SK-N-SH (cell line): Measurements from ENCODE around the gene CD93.
A peak's percentile ranks its signal among the peaks of the same experiment; 100 is the strongest.

ENCODE experiments used
- CTCF ChIP-seq: fragments of 200-600 bp; sonication (generic); IDR thresholded peaks from 2 replicates; pipeline ENCODE4 v1.6.1; 2017; ENCODE audit warnings: antibody characterized with exemption, mild to moderate bottlenecking, moderate library complexity
- EZH2phosphoT487 ChIP-seq: fragments of 200-600 bp; sonication (generic); IDR thresholded peaks from 2 replicates; pipeline ENCODE4 v1.6.1; 2017; ENCODE audit warnings: low read depth, mixed run types, mild to moderate bottlenecking, antibody characterized with exemption, moderate library complexity, borderline replicate concordance
- GATA2 ChIP-seq: sonication (generic); formaldehyde crosslinking; IDR thresholded peaks from 2 replicates; pipeline ENCODE4 v1.5.0; 2020; ENCODE audit warnings: mild to moderate bottlenecking, missing genetic modification reagents
- JUND ChIP-seq: IDR thresholded peaks from 2 replicates; pipeline ENCODE4 v1.4.0; 2012
- RAD21 ChIP-seq: IDR thresholded peaks from 2 replicates; pipeline ENCODE4 v1.6.1; 2012; ENCODE audit warnings: mild to moderate bottlenecking, low read length
- RCOR1 ChIP-seq: fragments of 150-350 bp; IDR thresholded peaks from 2 replicates; pipeline ENCODE4 v1.6.1; 2017; ENCODE audit warnings: antibody characterized with exemption, low read length
- TAF1 ChIP-seq: IDR thresholded peaks from 2 replicates; pipeline ENCODE4 v1.6.1; 2012; ENCODE audit warnings: low read depth, mild to moderate bottlenecking, low read length, moderate library complexity, borderline replicate concordance
- TEAD4 ChIP-seq: IDR thresholded peaks from 2 replicates; pipeline ENCODE4 v1.4.0; 2012; ENCODE audit warnings: mild to moderate bottlenecking, borderline replicate concordance; ENCODE audit not compliant: insufficient read depth

GRCh38 chr20:23050847-23051627 is 35.1 kb downstream of the CD93 start:
- TF ChIP-seq GATA2 (CRISPR knock-in tag) = no peak
- no peak for TF ChIP-seq TAF1
- TF ChIP-seq JUND = no peak
- TF ChIP-seq RAD21 = peak; percentile 39
- TF ChIP-seq EZH2phosphoT487 = no peak
- TF ChIP-seq CTCF = peak; percentile 72
- no peak for TF ChIP-seq TEAD4
- TF ChIP-seq RCOR1 = no peak
